ENCODE data around the gene KRTAP27-1. TPM values are rescaled to one million over a fixed set of nuclear protein-coding genes. Genes with fewer than 3 reads are reported as not detected.

Gene KRTAP27-1
- total and polyA plus RNA-seq, 10 of the 15 experiments (the other 5 are each of a cell fraction or from before 2014, with no cell fraction given), result not detected

- Histone ChIP-seq H3K4me3 (no peak overlapping the region), H2AFZ (ENCODE audit: control insufficient read depth, low read depth, low read length) (no peak overlapping the region), H3K27me3 (replicated peaks in 1 of 2; ENCODE audit: control insufficient read depth in 2 of 2, insufficient read depth in 2 of 2, low read length in 1 of 2) (no peaks in the 10 kb centered on the region), H3K9me3 (replicated peaks; ENCODE audit: control insufficient read depth, insufficient read depth, low read length) (no peaks in the 10 kb centered on the region), H3K36me3 (ENCODE audit: control insufficient read depth in 2 of 2, insufficient read depth in 2 of 2, low read length in 1 of 2) (no peaks in the 10 kb centered on the region), H4K20me1 (ENCODE audit: control insufficient read depth, insufficient read depth) (no peaks in the 10 kb centered on the region), H3K4me1 (ENCODE audit: control insufficient read depth, insufficient read depth, low read length) (no peaks in the 10 kb centered on the region), H3K79me2 (ENCODE audit: control insufficient read depth, insufficient read depth, low read length) (no peaks in the 10 kb centered on the region), H3K27ac (ENCODE audit: control insufficient read depth, insufficient read depth) (no peak overlapping the region), H3K9ac (ENCODE audit: control insufficient read depth, insufficient read depth, low read length) (no peak overlapping the region), H3K4me2 (ENCODE audit: control insufficient read depth, insufficient read depth) (no peak overlapping the region)
- WGBS (ENCODE audit: insufficient coverage, insufficient replicate concordance, low lambda C conversion rate, missing lambda C conversion rate), result 35% methylated on average over 2 of the region's 2 CpGs
- ChIA-PET CTCF (no interaction called here), RAD21 (ENCODE audit: unreplicated experiment) (no interaction called here), SMC1A (ENCODE audit: uncharacterized antibody, unreplicated experiment) (no interaction called here), POLR2A (no interaction called here)
- intact Hi-C loops (cut with micrococcal nuclease; ENCODE audit: unreplicated experiment) (no loop called here), in situ Hi-C loops (cut with MboI) (no loop called here)
- DNase-seq (ENCODE audit: low read depth, low spot score), result no peak
- no TSS peak for BruUV-seq (replicated peaks)
- TF ChIP-seq BCL11A (IDR thresholded peaks at IDR 0.05; ENCODE audit: low read depth, low read length) (no peak), CREM (IDR thresholded peaks at IDR 0.05; ENCODE audit: low read depth) (no peak), POLR2AphosphoS2 (IDR thresholded peaks at IDR 0.05; ENCODE audit: low read depth, low read length) (no peak)
- ATAC-seq, result no peak
- no peak for FAIRE-seq
These were observed 4.8 kb downstream of the KRTAP27-1 start for GRCh38 chr21:30332681-30333080.

GRCh38 chr21:30329203-30329875 lies 8.2 kb downstream of the KRTAP27-1 start:
- Histone ChIP-seq H3K4me2 (ENCODE audit: control insufficient read depth, insufficient read depth) (no peak overlapping the region), H3K9me3 (replicated peaks; ENCODE audit: control insufficient read depth, insufficient read depth, low read length) (no peaks in the 10 kb centered on the region), H3K27ac (ENCODE audit: control insufficient read depth, insufficient read depth) (no peak overlapping the region), H3K27me3 (replicated peaks in 1 of 2; ENCODE audit: control insufficient read depth in 2 of 2, insufficient read depth in 2 of 2, low read length in 1 of 2) (no peaks in the 10 kb centered on the region), H3K36me3 (ENCODE audit: control insufficient read depth in 2 of 2, insufficient read depth in 2 of 2, low read length in 1 of 2) (no peaks in the 10 kb centered on the region), H3K4me3 (no peak overlapping the region), H3K9ac (ENCODE audit: control insufficient read depth, insufficient read depth, low read length) (no peak overlapping the region), H3K4me1 (ENCODE audit: control insufficient read depth, insufficient read depth, low read length) (no peaks in the 10 kb centered on the region), H2AFZ (ENCODE audit: control insufficient read depth, low read depth, low read length) (no peak overlapping the region), H3K79me2 (ENCODE audit: control insufficient read depth, insufficient read depth, low read length) (no peaks in the 10 kb centered on the region), H4K20me1 (ENCODE audit: control insufficient read depth, insufficient read depth) (no peaks in the 10 kb centered on the region)
- no TSS peak for BruUV-seq (replicated peaks)
- ChIA-PET POLR2A (no interaction called here), SMC1A (ENCODE audit: uncharacterized antibody, unreplicated experiment) (no interaction called here), CTCF (no interaction called here), RAD21 (ENCODE audit: unreplicated experiment) (no interaction called here)
- WGBS (ENCODE audit: insufficient coverage, insufficient replicate concordance, low lambda C conversion rate, missing lambda C conversion rate), result 35% methylated on average over 4 of the region's 4 CpGs
- intact Hi-C loops (cut with micrococcal nuclease; ENCODE audit: unreplicated experiment) (no loop called here), in situ Hi-C loops (cut with MboI) (no loop called here)
- ATAC-seq (no peak), DNase-seq (ENCODE audit: low read depth, low spot score) (no peak), FAIRE-seq (no peak)
- TF ChIP-seq HSF1 (IDR thresholded peaks at IDR 0.05; ENCODE audit: low read depth, low read length) (no peak), BCL11A (IDR thresholded peaks at IDR 0.05; ENCODE audit: low read depth, low read length) (no peak), MTA2 (IDR thresholded peaks at IDR 0.05; ENCODE audit: low read depth) (no peak)

Measured in GM12878 (cell line).